GM19324 (cell line): ENCODE data around the gene GRIK2.
"Not testable (repeated sequence)": the region's sequence is repeated elsewhere in the genome, so short reads cannot be mapped to it uniquely, and the experiment has no call there.

ENCODE experiments used
- ATAC-seq: cut with Tn5 transposase; IDR thresholded peaks from one replicate; pipeline ENCODE4 v1.9.1; 2021; ENCODE audit warnings: mild to moderate bottlenecking, moderate library complexity; ENCODE audit not compliant: unreplicated experiment, low FRiP score

The GRIK2 gene

DNA sequence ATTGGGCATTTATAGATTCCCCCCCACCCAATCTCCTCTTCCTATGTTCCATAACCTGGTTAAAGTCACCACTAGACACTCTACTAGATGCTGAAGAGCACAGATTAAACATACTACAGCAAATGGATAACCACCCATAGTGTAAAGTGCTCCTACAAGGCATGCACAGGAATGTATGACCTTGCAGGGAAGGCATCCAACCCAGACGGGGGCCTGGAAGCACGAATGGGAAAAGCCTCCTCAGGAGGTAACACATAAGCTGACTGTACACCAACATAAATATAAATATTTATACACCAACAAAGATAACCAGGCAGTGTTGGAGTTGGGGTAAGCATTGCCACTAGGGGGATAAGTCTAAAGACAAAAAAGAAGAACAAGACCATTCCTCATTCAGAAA, 691.7 kb downstream of the GRIK2 start:
- no peak for ATAC-seq

DNA sequence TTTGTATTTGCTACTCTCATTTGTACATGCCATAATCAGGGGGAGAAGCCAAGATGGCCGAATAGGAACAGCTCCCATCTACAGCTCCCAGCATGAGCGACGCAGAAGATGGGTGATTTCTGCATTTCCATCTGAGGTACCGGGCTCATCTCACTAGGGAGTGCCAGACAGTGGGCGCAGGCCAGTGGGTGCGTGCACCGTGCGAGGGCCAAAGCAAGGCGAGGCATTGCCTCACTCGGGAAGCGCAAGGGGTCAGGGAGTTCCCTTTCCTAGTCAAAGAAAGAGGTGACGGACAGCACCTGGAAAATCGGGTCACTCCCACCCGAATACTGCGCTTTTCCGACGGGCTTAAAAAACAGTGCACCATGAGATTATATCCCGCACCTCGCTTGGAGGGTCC, 694.7 kb downstream of the GRIK2 start:
- ATAC-seq, result not testable (repeated sequence)

DNA sequence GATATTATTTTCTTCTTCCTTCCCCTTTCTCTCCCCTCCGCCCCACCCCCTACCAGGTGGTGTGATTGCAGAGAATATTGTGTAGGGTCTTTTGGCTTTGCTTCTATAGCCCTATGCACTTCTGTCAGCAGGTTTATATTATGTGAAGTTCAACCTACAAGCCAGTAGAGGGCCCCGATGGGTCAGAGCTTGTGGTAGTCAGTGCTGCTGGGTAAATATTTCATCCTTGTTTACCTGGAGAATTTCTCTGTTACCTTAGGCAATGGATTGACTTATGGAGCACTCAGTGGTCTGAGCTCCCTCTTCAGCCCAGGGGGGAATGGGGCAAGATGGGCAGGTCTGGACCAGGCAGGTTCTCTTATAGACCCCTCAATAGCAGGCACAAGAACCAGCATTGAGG, 720.9 kb downstream of the GRIK2 start:
- no peak for ATAC-seq

DNA sequence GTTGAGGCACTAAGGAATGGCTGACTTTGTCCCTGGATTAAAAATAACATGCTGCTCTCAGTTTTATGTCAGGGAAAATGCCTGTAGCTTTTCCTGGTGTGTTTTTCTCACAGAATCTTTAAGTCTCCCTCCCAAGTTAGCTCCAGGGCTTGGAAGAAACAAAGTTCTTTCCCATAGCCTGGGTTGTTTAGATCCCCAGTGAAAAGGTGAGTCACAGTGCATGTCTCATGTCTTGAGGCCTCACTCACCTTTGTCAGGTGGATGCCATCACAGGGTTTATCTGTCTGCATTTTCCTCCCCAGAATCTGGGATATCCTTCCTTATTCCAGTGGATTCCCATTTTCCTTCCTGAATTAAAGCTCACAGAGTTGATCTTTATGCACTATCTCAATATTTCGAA, 722.4 kb downstream of the GRIK2 start:
- no peak for ATAC-seq

DNA sequence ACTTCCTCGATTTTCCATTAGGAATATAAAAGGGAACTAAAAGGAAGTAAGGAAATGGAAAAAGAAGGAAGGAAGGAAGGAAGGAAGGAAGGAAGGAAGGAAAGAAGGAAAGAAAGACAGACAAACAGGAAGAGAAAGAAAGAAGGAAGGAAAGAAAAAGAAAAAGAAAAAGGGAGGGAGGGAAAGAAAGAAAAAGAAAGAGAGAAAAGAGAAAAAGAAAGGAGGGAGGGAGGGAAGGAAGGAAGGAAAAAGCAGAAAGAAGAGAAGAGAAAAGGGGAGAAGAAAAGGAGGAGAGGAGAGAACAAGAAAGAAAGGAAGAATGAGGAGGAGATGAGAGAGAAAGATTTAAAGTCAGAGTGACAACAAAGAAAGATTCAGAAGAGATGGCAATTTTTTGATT, 724.5 kb downstream of the GRIK2 start:
- no peak for ATAC-seq
